IPS-20b (cell line): Measurements from ENCODE around the gene SND1.

Source experiments
- H3K27ac ChIP-seq: one replicate; pipeline ENCODE4 v1.5.1; 2013; ENCODE audit warnings: low read length
- H3K27me3 ChIP-seq: 2 replicates; pipeline ENCODE4 v1.6.1; 2013; ENCODE audit warnings: mild to moderate bottlenecking, low read length, inconsistent platforms; ENCODE audit not compliant: insufficient read depth
- H3K36me3 ChIP-seq: 2 replicates; pipeline ENCODE4 v1.6.1; 2013; ENCODE audit warnings: low read depth, mild to moderate bottlenecking, inconsistent platforms, low read length, moderate library complexity; ENCODE audit not compliant: insufficient read depth
- H3K4me1 ChIP-seq: 2 replicates; pipeline ENCODE4 v1.6.1; 2013; ENCODE audit warnings: mild to moderate bottlenecking, control low read depth, inconsistent platforms, low read length, moderate library complexity; ENCODE audit not compliant: insufficient read depth
- H3K4me3 ChIP-seq: 2 replicates; pipeline ENCODE4 v1.5.1; 2013; ENCODE audit warnings: mild to moderate bottlenecking, low read length, inconsistent platforms
- H3K9ac ChIP-seq: 2 replicates; pipeline ENCODE4 v1.6.1; 2013; ENCODE audit warnings: low read depth, mild to moderate bottlenecking, inconsistent platforms, low read length, moderate library complexity
- H3K9me3 ChIP-seq: 2 replicates; pipeline ENCODE4 v1.6.1; 2013; ENCODE audit warnings: mild to moderate bottlenecking, low read depth, low read length, inconsistent platforms; ENCODE audit not compliant: insufficient read depth

Gene SND1

DNA sequence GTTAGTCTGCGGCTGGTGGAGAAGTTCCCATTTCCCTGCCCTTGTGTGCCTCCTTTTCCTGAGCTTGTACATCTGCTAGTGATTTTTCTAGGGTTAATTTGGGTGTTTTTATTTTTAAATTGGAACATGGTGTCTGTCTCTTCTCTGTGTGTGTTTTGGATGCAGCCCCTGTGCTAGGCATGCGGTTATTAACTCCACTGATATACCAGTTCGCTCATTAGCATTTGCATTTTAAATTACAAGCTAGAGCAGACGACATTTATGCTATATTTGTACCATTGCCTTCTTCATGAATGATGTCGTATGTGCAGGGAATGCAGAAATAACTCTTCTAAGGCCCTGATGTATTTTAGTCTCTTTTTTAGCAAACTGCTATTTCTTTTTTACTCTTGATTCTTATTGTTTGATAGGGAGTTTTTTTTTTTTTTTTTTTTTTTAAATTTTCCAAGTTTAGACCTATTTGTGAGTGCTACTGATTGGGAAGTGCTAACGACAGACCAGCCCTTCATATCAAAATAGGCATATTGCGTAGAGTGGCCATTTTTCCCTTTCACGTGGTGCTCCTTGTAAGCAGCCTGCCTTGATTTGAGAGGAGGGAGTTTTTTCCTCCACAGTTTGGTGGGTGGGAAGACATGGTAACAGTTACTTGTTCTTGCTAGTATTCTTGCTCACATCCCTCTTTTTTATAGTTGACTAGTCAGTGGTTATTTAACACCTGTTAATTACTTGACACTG lies 289.6 kb downstream of the SND1 start:
- no peaks in the 10 kb centered on the region for H3K9me3 ChIP-seq
- H3K4me1 ChIP-seq: peaks cover 15% of the 10 kb centered on the region
- no peak overlapping the region for H3K4me3 ChIP-seq
- H3K27ac ChIP-seq: no peak overlapping the region
- no peaks in the 10 kb centered on the region for H3K36me3 ChIP-seq
- H3K9ac ChIP-seq: no peak overlapping the region
- no peaks in the 10 kb centered on the region for H3K27me3 ChIP-seq

GRCh38 chr7:127943541-127944521 lies 291.8 kb downstream of the SND1 start:
- H3K9me3 ChIP-seq: no peaks in the 10 kb centered on the region
- H3K4me1 ChIP-seq: peaks cover 9% of the 10 kb centered on the region; the same call in 1 of the 2 replicates
- no peaks in the 10 kb centered on the region for H3K27me3 ChIP-seq
- no peak overlapping the region for H3K9ac ChIP-seq
- no peaks in the 10 kb centered on the region for H3K36me3 ChIP-seq
- H3K27ac ChIP-seq: no peak overlapping the region
- no peak overlapping the region for H3K4me3 ChIP-seq

DNA sequence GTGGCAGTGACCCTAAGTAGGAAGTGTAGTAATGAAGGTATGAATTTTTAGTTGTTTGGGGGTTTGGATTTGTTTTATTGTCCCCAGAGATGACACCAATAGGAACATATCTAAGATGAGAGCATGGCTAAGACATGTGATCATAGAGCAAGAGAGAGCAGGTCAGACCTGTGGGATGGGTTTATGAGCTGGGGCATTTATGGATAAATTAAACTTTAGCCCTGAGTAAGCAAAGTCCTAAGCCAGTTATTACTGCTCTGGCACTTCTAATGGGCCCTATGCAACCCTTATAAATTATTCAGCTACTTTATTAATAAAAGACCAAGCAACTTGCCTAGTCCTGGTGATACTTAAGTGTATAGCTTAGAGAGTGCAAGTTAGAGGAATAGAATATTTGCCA lies 294.1 kb downstream of the SND1 start:
- H3K9me3 ChIP-seq: no peaks in the 10 kb centered on the region
- no peaks in the 10 kb centered on the region for H3K36me3 ChIP-seq
- H3K27me3 ChIP-seq: no peaks in the 10 kb centered on the region
- no peak overlapping the region for H3K4me3 ChIP-seq
- H3K27ac ChIP-seq: no peak overlapping the region
- H3K9ac ChIP-seq: no peak overlapping the region
- H3K4me1 ChIP-seq: peaks cover 19% of the 10 kb centered on the region; the same call in 1 of the 2 replicates

DNA sequence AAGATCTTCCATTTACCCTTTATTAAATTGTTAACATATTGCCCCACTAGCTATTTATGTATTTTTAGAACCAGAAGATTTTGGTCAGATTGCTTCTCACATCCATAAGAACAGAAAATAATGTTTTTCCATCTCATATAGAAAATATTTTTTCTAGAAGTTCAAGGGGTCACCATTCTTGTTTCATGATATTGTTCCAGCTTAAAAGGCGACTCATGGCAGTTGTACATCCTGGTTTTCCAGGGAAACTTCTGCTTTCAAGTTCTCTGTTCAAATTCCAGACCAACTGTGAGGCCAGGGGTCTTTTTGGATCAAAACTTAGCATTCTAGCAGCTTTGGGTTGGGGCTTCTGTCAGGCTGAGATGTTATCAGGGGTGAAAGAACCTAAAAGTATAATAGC lies 294.9 kb downstream of the SND1 start:
- Histone ChIP-seq H3K4me1 (peaks cover 19% of the 10 kb centered on the region; the same call in 1 of the 2 replicates), H3K4me3 (no peak overlapping the region), H3K27ac (no peak overlapping the region), H3K9ac (no peak overlapping the region), H3K9me3 (no peaks in the 10 kb centered on the region), H3K27me3 (no peaks in the 10 kb centered on the region), H3K36me3 (no peaks in the 10 kb centered on the region)

DNA sequence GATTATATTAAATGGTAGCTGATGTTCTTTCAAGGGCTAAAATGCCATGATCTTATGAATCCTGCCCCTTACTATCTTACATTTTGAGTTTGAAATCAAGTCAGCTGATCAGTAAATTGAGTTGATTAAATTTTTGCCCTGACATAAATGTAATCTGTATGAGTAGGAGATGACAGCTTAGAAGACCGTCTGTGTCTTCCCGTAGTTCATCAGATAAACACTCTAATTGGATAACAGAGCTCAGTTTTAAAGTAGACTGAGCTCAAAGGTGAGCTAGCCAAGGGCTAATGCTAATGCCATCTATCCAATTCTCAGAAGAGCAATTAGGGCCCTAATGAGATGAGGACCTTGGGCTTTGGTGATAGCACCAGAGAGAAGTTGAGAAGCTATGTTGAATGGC lies 296.3 kb downstream of the SND1 start:
- Histone ChIP-seq H3K9me3 (no peaks in the 10 kb centered on the region), H3K27me3 (no peaks in the 10 kb centered on the region), H3K4me3 (no peak overlapping the region), H3K27ac (no peak overlapping the region), H3K4me1 (peaks cover 20% of the 10 kb centered on the region), H3K9ac (no peak overlapping the region), H3K36me3 (no peaks in the 10 kb centered on the region)

DNA sequence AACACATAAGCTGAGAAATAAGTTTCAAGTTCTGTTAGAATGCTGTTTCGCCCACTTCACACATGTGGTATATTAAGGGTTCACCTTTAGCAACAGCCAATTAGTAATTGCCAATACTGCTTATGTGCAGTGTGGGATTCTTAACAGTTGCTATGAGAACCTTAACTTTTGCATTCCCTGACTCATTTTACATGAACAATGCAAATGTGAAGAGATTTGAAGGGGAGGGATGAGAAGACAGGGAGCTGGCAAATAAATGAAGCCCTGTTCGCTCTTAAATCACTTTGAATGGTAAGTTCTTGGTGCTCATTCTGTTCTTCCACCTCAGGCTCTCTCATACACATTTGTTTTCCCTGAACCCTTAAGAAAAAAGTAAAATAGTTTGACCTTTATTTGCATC lies 296.9 kb downstream of the SND1 start:
- Histone ChIP-seq H3K9ac (no peak overlapping the region), H3K27ac (no peak overlapping the region), H3K27me3 (no peaks in the 10 kb centered on the region), H3K4me1 (peaks cover 27% of the 10 kb centered on the region), H3K4me3 (no peak overlapping the region), H3K36me3 (no peaks in the 10 kb centered on the region), H3K9me3 (no peaks in the 10 kb centered on the region)

- Histone ChIP-seq H3K9me3 (no peaks in the 10 kb centered on the region), H3K9ac (no peak overlapping the region), H3K27me3 (no peaks in the 10 kb centered on the region), H3K36me3 (no peaks in the 10 kb centered on the region), H3K27ac (no peak overlapping the region), H3K4me1 (peaks cover 33% of the 10 kb centered on the region), H3K4me3 (no peak overlapping the region)
Measured at GRCh38 chr7:127949769-127950222, 297.8 kb downstream of the SND1 start.

DNA sequence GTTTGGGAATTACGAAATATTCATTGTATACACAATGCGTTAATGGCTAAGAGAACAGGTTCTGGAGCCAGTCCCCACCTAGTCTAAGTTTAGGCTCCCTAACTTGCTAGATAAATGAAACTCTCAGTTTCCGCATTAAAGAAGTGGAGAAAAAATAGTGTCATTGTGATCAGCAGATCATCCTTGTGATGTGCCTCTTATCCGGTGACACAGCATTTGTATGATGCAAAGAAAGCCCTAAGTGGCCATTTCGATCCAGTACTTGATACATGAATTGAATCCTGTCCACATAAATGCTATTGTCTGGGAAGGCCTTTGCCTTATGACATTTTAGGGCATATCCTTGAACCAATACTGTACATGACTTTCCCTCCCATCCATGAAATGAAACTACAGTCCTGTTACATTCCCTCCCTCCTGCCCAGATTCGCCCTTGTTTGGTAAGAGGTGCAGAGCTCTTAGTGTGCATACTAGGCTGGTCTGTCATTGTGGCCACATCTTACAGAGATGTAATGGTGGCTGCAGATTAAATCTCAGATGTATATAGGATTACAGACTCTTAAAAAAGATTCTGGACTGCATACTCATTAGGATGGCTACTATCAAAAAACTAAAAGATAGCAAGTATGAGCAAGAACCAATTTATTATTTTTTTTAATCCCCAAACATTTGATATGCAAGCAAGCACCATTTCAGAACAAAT lies 298.4 kb downstream of the SND1 start:
- peaks cover 33% of the 10 kb centered on the region for H3K4me1 ChIP-seq
- no peaks in the 10 kb centered on the region for H3K36me3 ChIP-seq
- no peak overlapping the region for H3K27ac ChIP-seq
- no peaks in the 10 kb centered on the region for H3K9me3 ChIP-seq
- H3K4me3 ChIP-seq: no peak overlapping the region
- no peak overlapping the region for H3K9ac ChIP-seq
- no peaks in the 10 kb centered on the region for H3K27me3 ChIP-seq

GRCh38 chr7:127953423-127954356 lies 301.7 kb downstream of the SND1 start:
- Histone ChIP-seq H3K27me3 (no peaks in the 10 kb centered on the region), H3K4me3 (no peak overlapping the region), H3K27ac (no peak overlapping the region), H3K9me3 (no peaks in the 10 kb centered on the region), H3K36me3 (peaks cover 2% of the 10 kb centered on the region; the same call in 1 of the 2 replicates), H3K4me1 (peaks cover 25% of the 10 kb centered on the region), H3K9ac (no peak overlapping the region)

DNA sequence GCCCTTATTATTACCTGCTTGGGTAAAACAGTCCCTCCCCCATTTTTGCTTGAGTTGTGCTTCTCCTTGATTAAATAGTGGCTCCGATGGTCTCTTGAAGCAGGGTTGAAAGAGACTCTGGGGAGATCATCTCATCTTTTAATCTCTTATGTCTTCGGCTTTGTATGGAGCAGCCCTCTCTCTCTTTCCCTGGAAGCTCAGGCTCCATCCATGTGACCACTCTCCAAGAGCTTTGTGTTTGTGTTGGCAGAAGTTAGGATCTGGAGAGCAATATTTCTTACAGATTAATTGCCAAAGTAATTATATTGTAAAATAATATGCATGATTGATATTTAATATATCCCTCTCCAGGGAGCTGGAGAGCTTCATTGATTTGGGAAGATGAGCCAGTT lies 302.4 kb downstream of the SND1 start:
- Histone ChIP-seq H3K4me3 (no peak overlapping the region), H3K27me3 (no peaks in the 10 kb centered on the region), H3K36me3 (peaks cover 5% of the 10 kb centered on the region), H3K9ac (no peak overlapping the region), H3K4me1 (peaks cover 20% of the 10 kb centered on the region), H3K27ac (no peak overlapping the region), H3K9me3 (no peaks in the 10 kb centered on the region)
